Right lobe of liver (tissue), 6 donors: ENCODE measurements around the gene BPIFB1. TPM values are rescaled to one million over a fixed set of nuclear protein-coding genes. Genes with fewer than 3 reads are reported as not detected.

Source experiments
- ATAC-seq, 4 donors: fragments of 200-7000 bp; cut with Tn5 transposase; one replicate each; pipeline ENCODE4 v1.9.1; 2020; ENCODE audit warnings: mild to moderate bottlenecking in 4 of 4, moderate library complexity in 4 of 4
- DNase-seq, 3 donors: peaks; one replicate each; pipeline ENCODE4 v3.0.0-alpha.2; 2020
- H3K27ac ChIP-seq, 3 donors: fragments of 200-600 bp; one replicate each; pipeline ENCODE4 v1.8.0; 2022
- H3K27me3 ChIP-seq, 2 donors: fragments of 200-600 bp; one replicate each; pipeline ENCODE4 v1.8.0; 2022
- H3K36me3 ChIP-seq, 4 donors: fragments of 200-600 bp; sonication (generic) in 1 of 4; one replicate each; pipeline versions ENCODE4 v1.5.1 to v1.8.0; 2017 to 2022; ENCODE audit warnings: control low read depth in 1 of 4
- H3K4me1 ChIP-seq, 4 donors: fragments of 200-600 bp; sonication (generic) in 1 of 4; one replicate each; pipeline versions ENCODE4 v1.5.1 to v1.8.0; 2017 to 2022; ENCODE audit warnings: control low read depth in 1 of 4
- H3K4me3 ChIP-seq, 3 donors: fragments of 200-600 bp; one replicate each; pipeline ENCODE4 v1.8.0; 2022
- H3K9me3 ChIP-seq, 4 donors: fragments of 200-600 bp; sonication (generic) in 1 of 4; one replicate each; pipeline versions ENCODE4 v1.5.1 to v1.8.0; 2017 to 2022; ENCODE audit warnings: control low read depth in 1 of 4
- CTCF ChIP-seq, 4 donors: fragments of 200-600 bp in 3 of 4; fragments of 450-650 bp in 1 of 4; IDR thresholded peaks; one replicate each; pipeline versions ENCODE4 v1.5.1 to v1.8.0; 2016 to 2022; ENCODE audit warnings: antibody characterized with exemption in 4 of 4, mild to moderate bottlenecking in 2 of 4
- POLR2A ChIP-seq: fragments of 450-650 bp; IDR thresholded peaks from one replicate; pipeline ENCODE4 v1.6.1; 2017; ENCODE audit warnings: antibody characterized with exemption, mild to moderate bottlenecking
- WGBS: methylation state at CpG from one replicate; pipeline ENCODE4 v1.1.6; 2018; ENCODE audit warnings: low coverage, low lambda C conversion rate; ENCODE audit not compliant: insufficient coverage; ENCODE audit errors: missing lambda C conversion rate; 5-methylcytosine and 5-hydroxymethylcytosine counted together
- intact Hi-C, 2 donors: fragments of 100-400 bp; cut with DNase I; formaldehyde crosslinking; loops; one replicate each; pipeline versions ENCODE4 v1.11.2 to v1.14.1; 2022
- total RNA-seq, 6 experiments: library from RNA; depleted of rRNA in 2 of 6; stranded (reverse); fragments of >200 nt in 2 of 6; fragmentation: NEBNext Ultra II Directional in 3 of 6; extraction: Animal tissue kit (Norgen Biotek cat#: 25700) in 3 of 6; gene quantifications; one replicate each; pipeline versions ENCODE4 v1.1.0 to v1.2.4, GENCODE V29; 2016 to 2023
- donor health status: DM: no; HTN: yes; CAD: no.
- donor health status: DM: no; HTN: no; CAD: no.
- donor health status: DM: no; HTN: no; CAD: no.
- donor health status: DM: no; HTN: yes; CAD: no.
- donor health status: DM: no; HTN: yes; CAD: no.

Gene BPIFB1
- total RNA-seq, 6 experiments from 2014 or later = not detected

- TF ChIP-seq POLR2A (no peak), CTCF (IDR thresholded peaks at IDR 0.05) (no peak)
- DNase-seq = no peak
- H3K27ac ChIP-seq = no peak overlapping the region
- intact Hi-C loops = no loop called here
- ATAC-seq = no peak
- H3K4me1 ChIP-seq = no peaks in the 10 kb centered on the region
- no peaks in the 10 kb centered on the region for H3K9me3 ChIP-seq
- H3K4me3 ChIP-seq = no peak overlapping the region
- H3K27me3 ChIP-seq = no peaks in the 10 kb centered on the region
- H3K36me3 ChIP-seq = no peaks in the 10 kb centered on the region
- WGBS = no CpG with 5 or more reads among the region's 5 CpGs
Observed at GRCh38 chr20:33305589-33306057, 22.6 kb downstream of the BPIFB1 start.

- H3K4me3 ChIP-seq = no peak overlapping the region
- DNase-seq (no peak), ATAC-seq (no peak)
- no peaks in the 10 kb centered on the region for H3K27me3 ChIP-seq
- H3K36me3 ChIP-seq = no peaks in the 10 kb centered on the region
- intact Hi-C loops = no loop called here
- WGBS = 48% methylated on average over 3 of the region's 3 CpGs
- H3K9me3 ChIP-seq = no peaks in the 10 kb centered on the region
- TF ChIP-seq POLR2A (no peak), CTCF (IDR thresholded peaks at IDR 0.05) (no peak)
- H3K27ac ChIP-seq = no peak overlapping the region
- H3K4me1 ChIP-seq = no peaks in the 10 kb centered on the region
Observed at GRCh38 chr20:33306228-33306627, 23.2 kb downstream of the BPIFB1 start.

- Histone ChIP-seq H3K27me3 (no peaks in the 10 kb centered on the region), H3K4me1 (no peaks in the 10 kb centered on the region), H3K27ac (no peak overlapping the region), H3K9me3 (no peaks in the 10 kb centered on the region), H3K36me3 (no peaks in the 10 kb centered on the region), H3K4me3 (no peak overlapping the region)
- DNase-seq = no peak
- no CpG with 5 or more reads among the region's 2 CpGs for WGBS
- ATAC-seq = no peak
- no peak for TF ChIP-seq CTCF (IDR thresholded peaks at IDR 0.05)
- TF ChIP-seq POLR2A = no peak
- intact Hi-C loops = no loop called here
Observed at GRCh38 chr20:33306807-33307206, 23.8 kb downstream of the BPIFB1 start.

- 56% methylated on average over 1 of the region's 2 CpGs for WGBS
- Histone ChIP-seq H3K4me3 (no peak overlapping the region), H3K36me3 (no peaks in the 10 kb centered on the region), H3K9me3 (no peaks in the 10 kb centered on the region), H3K27ac (no peak overlapping the region), H3K27me3 (no peaks in the 10 kb centered on the region), H3K4me1 (no peaks in the 10 kb centered on the region)
- no peak for ATAC-seq
- DNase-seq = no peak
- TF ChIP-seq CTCF (IDR thresholded peaks at IDR 0.05) = no peak
- TF ChIP-seq POLR2A = no peak
- intact Hi-C loops = no loop called here
Observed at GRCh38 chr20:33308668-33309067, 25.7 kb downstream of the BPIFB1 start.

- no peak for ATAC-seq
- Histone ChIP-seq H3K4me1 (no peaks in the 10 kb centered on the region), H3K4me3 (no peak overlapping the region), H3K27me3 (no peaks in the 10 kb centered on the region), H3K36me3 (no peaks in the 10 kb centered on the region), H3K9me3 (no peaks in the 10 kb centered on the region), H3K27ac (no peak overlapping the region)
- WGBS = 75% methylated on average over 2 of the region's 2 CpGs
- TF ChIP-seq CTCF (IDR thresholded peaks at IDR 0.05) (no peak), POLR2A (no peak)
- DNase-seq = no peak
- intact Hi-C loops = no loop called here
Observed at GRCh38 chr20:33309631-33310030, 26.6 kb downstream of the BPIFB1 start.
